Keratinocyte (primary cell): Measurements from ENCODE around the gene ERBB4. TPM values are rescaled to one million over a fixed set of nuclear protein-coding genes. Genes with fewer than 3 reads are reported as not detected.

Source experiments
- DNase-seq: peaks from one replicate; pipeline ENCODE4 v3.0.0-alpha.2; 2011; ENCODE audit warnings: low read depth, missing footprints, low spot score
- FAIRE-seq: peaks from 2 replicates; lab custom pipeline; 2011; peaks lifted over from hg19 to GRCh38; lab: Jason Lieb, UNC
- H2AFZ ChIP-seq: 2 replicates; pipeline ENCODE4 v1.6.0; 2012; ENCODE audit warnings: low read length, control low read depth, inconsistent platforms; ENCODE audit not compliant: control insufficient read depth
- H3K27ac ChIP-seq: 2 replicates; pipeline ENCODE4 v1.5.1; 2011; ENCODE audit warnings: low read length; ENCODE audit not compliant: control insufficient read depth, insufficient read depth
- H3K27me3 ChIP-seq: 3 replicates; pipeline ENCODE4 v1.6.0; 2011; ENCODE audit warnings: low read length; ENCODE audit not compliant: control insufficient read depth, insufficient read depth; ENCODE audit errors: extremely low read depth
- H3K36me3 ChIP-seq, 2 experiments: 2 replicates in 1 of 2; 3 replicates in 1 of 2; pipeline ENCODE4 v1.5.1; 2011; ENCODE audit warnings: low read length in 2 of 2, mild to moderate bottlenecking in 1 of 2; ENCODE audit not compliant: control insufficient read depth in 2 of 2, insufficient read depth in 2 of 2; ENCODE audit errors: extremely low read depth in 1 of 2
- H3K4me1 ChIP-seq: 3 replicates; pipeline ENCODE4 v1.5.1; 2011; ENCODE audit warnings: low read length; ENCODE audit not compliant: control insufficient read depth, insufficient read depth; ENCODE audit errors: extremely low read depth
- H3K4me2 ChIP-seq: 3 replicates; pipeline ENCODE4 v1.6.0; 2011; ENCODE audit warnings: low read depth, low read length; ENCODE audit not compliant: control insufficient read depth, insufficient read depth; ENCODE audit errors: extremely low read depth
- H3K4me3 ChIP-seq, 3 experiments: fragments of 200-600 bp in 1 of 3; sonication (generic) in 1 of 3; 2 replicates in 2 of 3; 3 replicates in 1 of 3; pipeline ENCODE4 v1.5.1; 2011 to 2016; ENCODE audit warnings: low read length in 3 of 3, mild to moderate bottlenecking in 3 of 3, control low read depth in 2 of 3, inconsistent platforms in 1 of 3, low read depth in 1 of 3, mixed read lengths in 1 of 3, mixed run types in 1 of 3, moderate library complexity in 1 of 3; ENCODE audit not compliant: control insufficient read depth in 2 of 3, insufficient read depth in 2 of 3; ENCODE audit errors: extremely low read depth in 1 of 3
- H3K79me2 ChIP-seq: 2 replicates; pipeline ENCODE4 v1.6.0; 2012; ENCODE audit warnings: low read length; ENCODE audit not compliant: control insufficient read depth, insufficient read depth
- H3K9ac ChIP-seq: 3 replicates; pipeline ENCODE4 v1.6.0; 2011; ENCODE audit warnings: low read length; ENCODE audit not compliant: control insufficient read depth, insufficient read depth; ENCODE audit errors: extremely low read depth
- H3K9me1 ChIP-seq: 3 replicates; pipeline ENCODE4 v1.6.0; 2011; ENCODE audit warnings: low read length; ENCODE audit not compliant: control insufficient read depth, insufficient read depth; ENCODE audit errors: extremely low read depth
- H3K9me3 ChIP-seq: 2 replicates; pipeline ENCODE4 v1.5.1; 2012; ENCODE audit warnings: low read depth, low read length; ENCODE audit not compliant: control insufficient read depth
- H4K20me1 ChIP-seq: 3 replicates; pipeline ENCODE4 v1.6.0; 2011; ENCODE audit warnings: low read length; ENCODE audit not compliant: control insufficient read depth, insufficient read depth; ENCODE audit errors: extremely low read depth
- EZH2 ChIP-seq: IDR thresholded peaks from one replicate; pipeline ENCODE4 v1.6.1; 2012; ENCODE audit warnings: inconsistent platforms, mild to moderate bottlenecking, low read length, moderate library complexity
- dilution Hi-C: fragments of 300-500 bp; cut with MboI; formaldehyde crosslinking; loops from one replicate; pipeline ENCODE4 v1.7.0; 2020; ENCODE audit warnings: low sequenced_read_pairs; ENCODE audit not compliant: extremely low pct_ligation_motif_present
- polyA plus RNA-seq, 5 experiments: library from polyadenylated mRNA; depleted of rRNA in 3 of 5; stranded (reverse) in 3 of 5; stranded (forward) in 1 of 5; unstranded in 1 of 5; fragments of >200 nt; gene quantifications; 1 replicate in 1 of 5; 2 replicates in 3 of 5; 3 replicates in 1 of 5; pipeline versions ENCODE4 v1.2.1 to v1.2.3, GENCODE V29; 2011 to 2012; ENCODE audit warnings: missing spikeins in 2 of 5, low read depth in 1 of 5, low replicate concordance in 1 of 5
- TF ChIP-seq, protein P1 (sequence below), 3 experiments: IDR thresholded peaks in 1 of 3; conservative IDR thresholded peaks in 1 of 3; optimal IDR thresholded peaks in 1 of 3; 2 replicates in 2 of 3; 3 replicates in 1 of 3; pipeline versions ENCODE3 to v1.5.1; 2011; ENCODE audit warnings: low read length in 3 of 3, mild to moderate bottlenecking in 3 of 3, moderate library complexity in 2 of 3, control low read depth in 1 of 3, inconsistent platforms in 1 of 3; ENCODE audit not compliant: insufficient read depth in 2 of 3; ENCODE audit errors: extremely low read depth in 1 of 3

Gene ERBB4
- polyA plus RNA-seq, 1 donor (not counting 4 experiments of a cell fraction or from before 2014, with no cell fraction given) = 0.01 TPM

DNA sequence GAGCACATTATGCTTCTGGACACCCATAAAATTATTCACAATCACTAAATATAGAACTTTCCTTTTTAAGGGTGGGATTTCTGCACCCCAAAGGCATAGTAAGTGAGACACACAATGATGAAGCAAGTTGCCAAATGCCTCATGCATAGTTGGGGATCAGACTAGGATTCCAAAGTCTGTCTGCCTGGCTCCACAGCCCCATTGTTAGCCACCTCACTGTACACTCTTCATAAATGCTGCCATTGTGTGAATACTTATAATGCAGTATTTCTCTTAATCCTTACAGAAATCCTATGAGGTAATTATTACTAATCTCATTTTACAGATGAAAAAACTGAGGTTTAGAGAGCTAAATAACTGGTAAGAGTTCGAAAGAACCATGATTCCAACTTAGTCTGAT, 738.6 kb downstream of the ERBB4 start:
- Histone ChIP-seq H3K79me2 (no peaks in the 10 kb centered on the region), H3K4me1 (no peaks in the 10 kb centered on the region), H4K20me1 (no peaks in the 10 kb centered on the region), H3K4me3 (no peak overlapping the region), H2AFZ (no peak overlapping the region), H3K4me2 (no peak overlapping the region), H3K9me3 (no peaks in the 10 kb centered on the region), H3K9ac (no peak overlapping the region), H3K36me3 (no peaks in the 10 kb centered on the region), H3K27ac (no peak overlapping the region), H3K9me1 (no peaks in the 10 kb centered on the region), H3K27me3 (no peaks in the 10 kb centered on the region)
- dilution Hi-C loops = no loop called here
- DNase-seq (no peak), FAIRE-seq (no peak)
- TF ChIP-seq, protein P1, sequence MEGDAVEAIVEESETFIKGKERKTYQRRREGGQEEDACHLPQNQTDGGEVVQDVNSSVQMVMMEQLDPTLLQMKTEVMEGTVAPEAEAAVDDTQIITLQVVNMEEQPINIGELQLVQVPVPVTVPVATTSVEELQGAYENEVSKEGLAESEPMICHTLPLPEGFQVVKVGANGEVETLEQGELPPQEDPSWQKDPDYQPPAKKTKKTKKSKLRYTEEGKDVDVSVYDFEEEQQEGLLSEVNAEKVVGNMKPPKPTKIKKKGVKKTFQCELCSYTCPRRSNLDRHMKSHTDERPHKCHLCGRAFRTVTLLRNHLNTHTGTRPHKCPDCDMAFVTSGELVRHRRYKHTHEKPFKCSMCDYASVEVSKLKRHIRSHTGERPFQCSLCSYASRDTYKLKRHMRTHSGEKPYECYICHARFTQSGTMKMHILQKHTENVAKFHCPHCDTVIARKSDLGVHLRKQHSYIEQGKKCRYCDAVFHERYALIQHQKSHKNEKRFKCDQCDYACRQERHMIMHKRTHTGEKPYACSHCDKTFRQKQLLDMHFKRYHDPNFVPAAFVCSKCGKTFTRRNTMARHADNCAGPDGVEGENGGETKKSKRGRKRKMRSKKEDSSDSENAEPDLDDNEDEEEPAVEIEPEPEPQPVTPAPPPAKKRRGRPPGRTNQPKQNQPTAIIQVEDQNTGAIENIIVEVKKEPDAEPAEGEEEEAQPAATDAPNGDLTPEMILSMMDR (optimal IDR thresholded peaks at IDR 0.05 in 1 of 3, IDR thresholded peaks at IDR 0.05 in 1 of 3, conservative IDR thresholded peaks at IDR 0.05 in 1 of 3; ENCODE audit: extremely low read depth in 1 of 3, insufficient read depth in 2 of 3, low read length in 3 of 3) = no peak
- TF ChIP-seq EZH2 = no peak

DNA sequence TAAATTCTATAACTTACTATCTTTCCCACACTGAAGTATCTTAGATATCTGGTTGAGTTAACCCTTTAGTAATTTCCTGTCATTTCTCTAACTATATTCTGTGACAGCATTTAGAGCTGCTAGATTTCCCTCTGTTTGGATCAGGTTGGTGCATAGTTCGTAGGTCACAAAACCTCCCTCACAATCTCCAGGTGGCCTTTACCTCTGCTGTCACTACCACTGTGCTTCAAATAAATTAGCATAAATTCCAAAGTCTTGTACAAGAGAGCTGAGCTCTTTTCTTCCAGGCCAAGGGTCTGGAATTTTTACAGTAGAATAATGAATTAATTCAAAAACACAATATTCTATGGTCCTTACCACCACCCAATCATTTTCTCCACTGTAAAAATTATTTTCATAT, 739.7 kb downstream of the ERBB4 start:
- Histone ChIP-seq H3K4me3 (no peak overlapping the region), H3K4me1 (no peaks in the 10 kb centered on the region), H3K9me1 (no peaks in the 10 kb centered on the region), H3K36me3 (no peaks in the 10 kb centered on the region), H3K9me3 (no peaks in the 10 kb centered on the region), H3K9ac (no peak overlapping the region), H2AFZ (no peak overlapping the region), H4K20me1 (no peaks in the 10 kb centered on the region), H3K4me2 (no peak overlapping the region), H3K27me3 (no peaks in the 10 kb centered on the region), H3K79me2 (no peaks in the 10 kb centered on the region), H3K27ac (no peak overlapping the region)
- TF ChIP-seq, protein P1 (optimal IDR thresholded peaks at IDR 0.05 in 1 of 3, IDR thresholded peaks at IDR 0.05 in 1 of 3, conservative IDR thresholded peaks at IDR 0.05 in 1 of 3; ENCODE audit: extremely low read depth in 1 of 3, insufficient read depth in 2 of 3, low read length in 3 of 3) = no peak
- no peak for TF ChIP-seq EZH2
- dilution Hi-C loops = no loop called here
- FAIRE-seq = no peak
- DNase-seq = no peak
